ENCODE measurements around the gene LRMDA. TPM values are rescaled to one million over a fixed set of nuclear protein-coding genes. Genes with fewer than 3 reads are reported as not detected.

The LRMDA gene
- total and polyA plus RNA-seq, 10 of the 15 experiments (the other 5 are each of a cell fraction or from before 2014, with no cell fraction given) = 0.07 to 0.54 (median 0.29) TPM; not detected in 4

GRCh38 chr10:76487582-76487981 is 1056.2 kb downstream of the LRMDA start:
- Histone ChIP-seq H3K27me3 (replicated peaks in 1 of 2; ENCODE audit: control insufficient read depth in 2 of 2, insufficient read depth in 2 of 2, low read length in 1 of 2) (no peaks in the 10 kb centered on the region), H3K9me3 (replicated peaks; ENCODE audit: control insufficient read depth, insufficient read depth, low read length) (no peaks in the 10 kb centered on the region), H3K4me3 (no peak overlapping the region), H3K36me3 (ENCODE audit: control insufficient read depth in 2 of 2, insufficient read depth in 2 of 2, low read length in 1 of 2) (no peaks in the 10 kb centered on the region), H3K9ac (ENCODE audit: control insufficient read depth, insufficient read depth, low read length) (no peak overlapping the region), H4K20me1 (ENCODE audit: control insufficient read depth, insufficient read depth) (no peaks in the 10 kb centered on the region), H2AFZ (ENCODE audit: control insufficient read depth, low read depth, low read length) (no peak overlapping the region), H3K79me2 (ENCODE audit: control insufficient read depth, insufficient read depth, low read length) (no peaks in the 10 kb centered on the region), H3K27ac (ENCODE audit: control insufficient read depth, insufficient read depth) (no peak overlapping the region), H3K4me2 (ENCODE audit: control insufficient read depth, insufficient read depth) (no peak overlapping the region), H3K4me1 (ENCODE audit: control insufficient read depth, insufficient read depth, low read length) (no peaks in the 10 kb centered on the region)
- no TSS peak for BruUV-seq (replicated peaks)
- RAD21 ChIA-PET (ENCODE audit: unreplicated experiment) = no interaction called here
- 95% methylated on average over 1 of the region's 1 CpG for WGBS (ENCODE audit: insufficient coverage, insufficient replicate concordance, low lambda C conversion rate, missing lambda C conversion rate)
- POLR2A ChIA-PET = no interaction called here
- CTCF ChIA-PET = no interaction called here
- FAIRE-seq = no peak
- in situ Hi-C loops (cut with MboI) (no loop called here), intact Hi-C loops (cut with micrococcal nuclease; ENCODE audit: unreplicated experiment) (no loop called here)
- no peak for DNase-seq (ENCODE audit: low read depth, low spot score)
- SMC1A ChIA-PET (ENCODE audit: uncharacterized antibody, unreplicated experiment) = no interaction called here
- no peak for TF ChIP-seq SP1 (IDR thresholded peaks at IDR 0.05; ENCODE audit: low read depth, low read length)
- no peak for TF ChIP-seq NFIC (IDR thresholded peaks at IDR 0.05; ENCODE audit: low read depth, low read length)
- TF ChIP-seq ZZZ3 (IDR thresholded peaks at IDR 0.05; ENCODE audit: control insufficient read depth, insufficient read length, low read depth) = no peak
- no peak for TF ChIP-seq FOS (IDR thresholded peaks at IDR 0.05; ENCODE audit: borderline replicate concordance, extremely low read depth, insufficient read length)
- TF ChIP-seq CHD4 (IDR thresholded peaks at IDR 0.05) = no peak
- TF ChIP-seq IRF3 (IDR thresholded peaks at IDR 0.05) = no peak
- no peak for TF ChIP-seq POLR2AphosphoS5 (IDR thresholded peaks at IDR 0.05; ENCODE audit: low read length)
- no peak for TF ChIP-seq CREM (IDR thresholded peaks at IDR 0.05; ENCODE audit: low read depth)
- TF ChIP-seq HDAC6 (IDR thresholded peaks at IDR 0.05; ENCODE audit: unreplicated experiment) = no peak
- TF ChIP-seq CBX5 (IDR thresholded peaks at IDR 0.05; ENCODE audit: low read depth) = no peak
- TF ChIP-seq SKIL (IDR thresholded peaks at IDR 0.05; ENCODE audit: low read depth, poor library complexity, severe bottlenecking) = no peak
- no peak for TF ChIP-seq HDGF (IDR thresholded peaks at IDR 0.05)
- no peak for TF ChIP-seq NRF1 (conservative IDR thresholded peaks at IDR 0.05; ENCODE audit: low read depth, low read length)
- no peak for TF ChIP-seq MYB (IDR thresholded peaks at IDR 0.05; ENCODE audit: borderline replicate concordance, low read depth, low read length)
- ATAC-seq = no peak

All from GM12878 (cell line).